Natural killer cell (primary cell): ENCODE measurements around the gene BTN1A1. TPM values are rescaled to one million over a fixed set of nuclear protein-coding genes. Genes with fewer than 3 reads are reported as not detected.

ENCODE experiments used
- ATAC-seq, 3 donors: fragments of 150-1000 bp in 2 of 3; fragments of 200-7000 bp in 1 of 3; cut with Tn5 transposase; 1 replicate in 1 of 3; 2 replicates in 2 of 3; pipeline ENCODE4 v1.10.0; 2021; ENCODE audit warnings: mild to moderate bottlenecking in 2 of 3, moderate library complexity in 2 of 3
- DNase-seq, 2 donors: peaks; one replicate each; pipeline versions ENCODE4 v3.0.0 to v3.0.0-alpha.2; 2013 to 2021; ENCODE audit warnings: mixed read lengths in 1 of 2
- H3K27ac ChIP-seq: one replicate; pipeline ENCODE4 v1.5.1; 2013; ENCODE audit warnings: mild to moderate bottlenecking, low read length
- H3K27me3 ChIP-seq: one replicate; pipeline ENCODE4 v1.6.1; 2013; ENCODE audit warnings: low read length; ENCODE audit not compliant: control insufficient read depth, insufficient read depth
- H3K36me3 ChIP-seq: one replicate; pipeline ENCODE4 v1.6.1; 2013; ENCODE audit warnings: low read length; ENCODE audit not compliant: control insufficient read depth, insufficient read depth
- H3K4me1 ChIP-seq: one replicate; pipeline ENCODE4 v1.6.1; 2013; ENCODE audit warnings: low read length; ENCODE audit not compliant: control insufficient read depth, insufficient read depth
- H3K4me3 ChIP-seq: one replicate; pipeline ENCODE4 v1.5.1; 2013; ENCODE audit warnings: low read length
- H3K9me3 ChIP-seq: one replicate; pipeline ENCODE4 v1.6.1; 2013; ENCODE audit warnings: low read length; ENCODE audit not compliant: control insufficient read depth, insufficient read depth
- H3K27ac Mint-ChIP-seq, 2 donors: one replicate each; pipeline ENCODE4 v1.8.0; 2022; ENCODE audit warnings: mild to moderate bottlenecking in 2 of 2, mixed read lengths in 2 of 2, moderate library complexity in 1 of 2
- H3K27me3 Mint-ChIP-seq, 2 donors: one replicate each; pipeline ENCODE4 v1.8.0; 2022; ENCODE audit warnings: low read depth in 2 of 2, mixed read lengths in 2 of 2
- H3K36me3 Mint-ChIP-seq: one replicate; pipeline ENCODE4 v1.8.0; 2022; ENCODE audit warnings: mixed read lengths
- H3K4me1 Mint-ChIP-seq, 2 donors: one replicate each; pipeline ENCODE4 v1.8.0; 2022; ENCODE audit warnings: mixed read lengths in 2 of 2
- H3K4me3 Mint-ChIP-seq: one replicate; pipeline ENCODE4 v1.8.0; 2022; ENCODE audit warnings: mild to moderate bottlenecking, moderate library complexity, mixed read lengths
- H3K9me3 Mint-ChIP-seq, 2 donors: one replicate each; pipeline ENCODE4 v1.8.0; 2022; ENCODE audit warnings: mixed read lengths in 2 of 2
- WGBS: methylation state at CpG from one replicate; pipeline ENCODE4 v1.1.7; 2013; ENCODE audit warnings: missing lambda C conversion rate; ENCODE audit not compliant: insufficient coverage; 5-methylcytosine and 5-hydroxymethylcytosine counted together
- intact Hi-C: fragments of 100-400 bp; cut with micrococcal nuclease; formaldehyde crosslinking; loops from one replicate; pipeline ENCODE4 v1.14.2; 2022
- total RNA-seq, 4 donors: library from RNA; stranded (reverse); fragments of 120-200 nt in 1 of 4; gene quantifications; one replicate each; pipeline versions ENCODE4 v1.2.3 to v1.2.4, GENCODE V29; 2013 to 2022
- TF ChIP-seq, protein P1 (sequence below): fragments of 200-600 bp; IDR thresholded peaks from one replicate; pipeline ENCODE4 v1.8.0; 2022; ENCODE audit warnings: antibody characterized with exemption

The BTN1A1 gene
- total RNA-seq, 3 donors from 2014 or later (not counting 1 experiment from before 2014, with no cell fraction given) = not detected

DNA sequence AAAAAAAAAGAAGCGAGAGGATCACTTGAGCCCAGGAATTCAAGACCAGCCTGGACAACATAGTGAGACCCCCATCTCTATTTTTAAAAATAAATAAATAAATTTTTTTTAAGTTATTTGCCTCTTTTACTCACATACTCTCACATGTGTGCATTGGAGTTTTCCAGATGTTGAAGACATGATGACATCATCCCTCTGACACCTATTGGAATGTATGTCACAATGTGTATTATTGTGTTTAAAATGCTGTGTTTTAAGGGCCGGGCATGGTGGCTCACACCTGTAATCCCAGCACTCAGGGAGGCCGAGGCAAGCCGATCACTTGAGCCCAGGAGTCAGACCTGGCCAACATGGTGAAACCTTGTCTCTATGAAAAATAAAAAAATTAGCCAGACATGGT lies 17.8 kb upstream of the BTN1A1 start:
- Histone ChIP-seq H3K9me3 (no peaks in the 10 kb centered on the region), H3K27ac (no peak overlapping the region), H3K27me3 (no peaks in the 10 kb centered on the region), H3K4me3 (no peak overlapping the region), H3K36me3 (no peaks in the 10 kb centered on the region), H3K4me1 (peaks cover 7% of the 10 kb centered on the region)
- Mint-ChIP-seq H3K27ac (no peak overlapping the region), H3K9me3 (no peaks in the 10 kb centered on the region), H3K4me3 (no peak overlapping the region), H3K27me3 (no peaks in the 10 kb centered on the region), H3K4me1 (peaks cover 0 to 4% of the 10 kb centered on the region in 2 donors), H3K36me3 (no peaks in the 10 kb centered on the region)
- TF ChIP-seq, protein P1, sequence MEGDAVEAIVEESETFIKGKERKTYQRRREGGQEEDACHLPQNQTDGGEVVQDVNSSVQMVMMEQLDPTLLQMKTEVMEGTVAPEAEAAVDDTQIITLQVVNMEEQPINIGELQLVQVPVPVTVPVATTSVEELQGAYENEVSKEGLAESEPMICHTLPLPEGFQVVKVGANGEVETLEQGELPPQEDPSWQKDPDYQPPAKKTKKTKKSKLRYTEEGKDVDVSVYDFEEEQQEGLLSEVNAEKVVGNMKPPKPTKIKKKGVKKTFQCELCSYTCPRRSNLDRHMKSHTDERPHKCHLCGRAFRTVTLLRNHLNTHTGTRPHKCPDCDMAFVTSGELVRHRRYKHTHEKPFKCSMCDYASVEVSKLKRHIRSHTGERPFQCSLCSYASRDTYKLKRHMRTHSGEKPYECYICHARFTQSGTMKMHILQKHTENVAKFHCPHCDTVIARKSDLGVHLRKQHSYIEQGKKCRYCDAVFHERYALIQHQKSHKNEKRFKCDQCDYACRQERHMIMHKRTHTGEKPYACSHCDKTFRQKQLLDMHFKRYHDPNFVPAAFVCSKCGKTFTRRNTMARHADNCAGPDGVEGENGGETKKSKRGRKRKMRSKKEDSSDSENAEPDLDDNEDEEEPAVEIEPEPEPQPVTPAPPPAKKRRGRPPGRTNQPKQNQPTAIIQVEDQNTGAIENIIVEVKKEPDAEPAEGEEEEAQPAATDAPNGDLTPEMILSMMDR = no peak
- intact Hi-C loops = no loop called here
- ATAC-seq (no peak), DNase-seq (no peak)
- WGBS = 94% methylated on average over 4 of the region's 4 CpGs

DNA sequence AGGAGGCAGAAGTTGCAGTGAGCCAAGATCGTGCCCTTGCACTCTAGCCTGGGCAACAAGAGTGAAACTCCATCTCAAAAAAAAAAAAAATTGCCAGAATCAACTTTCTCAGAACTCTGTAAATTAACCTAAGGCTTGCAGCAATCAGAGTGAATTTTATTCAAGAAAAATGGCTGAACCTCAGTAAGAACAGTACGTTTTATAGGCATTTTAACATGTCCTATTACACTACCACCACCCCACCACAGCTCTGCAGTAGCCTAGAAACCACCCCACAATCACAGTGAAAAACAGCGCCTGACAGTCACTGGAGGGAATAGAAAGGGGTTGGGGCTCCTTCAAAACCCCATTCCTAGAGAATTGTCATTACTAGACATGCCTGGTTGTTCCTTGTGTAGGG lies 16.4 kb upstream of the BTN1A1 start:
- TF ChIP-seq, protein P1 = no peak
- Mint-ChIP-seq H3K27ac (no peak overlapping the region), H3K36me3 (no peaks in the 10 kb centered on the region), H3K9me3 (no peaks in the 10 kb centered on the region), H3K4me1 (peaks cover 0 to 4% of the 10 kb centered on the region in 2 donors), H3K27me3 (no peaks in the 10 kb centered on the region), H3K4me3 (no peak overlapping the region)
- no peak overlapping the region for H3K4me3 ChIP-seq
- H3K27me3 ChIP-seq = no peaks in the 10 kb centered on the region
- no peaks in the 10 kb centered on the region for H3K36me3 ChIP-seq
- 86% methylated on average over 2 of the region's 3 CpGs for WGBS
- intact Hi-C loops = no loop called here
- no peaks in the 10 kb centered on the region for H3K9me3 ChIP-seq
- H3K27ac ChIP-seq = no peak overlapping the region
- DNase-seq (no peak), ATAC-seq (no peak)
- H3K4me1 ChIP-seq = no peaks in the 10 kb centered on the region

DNA sequence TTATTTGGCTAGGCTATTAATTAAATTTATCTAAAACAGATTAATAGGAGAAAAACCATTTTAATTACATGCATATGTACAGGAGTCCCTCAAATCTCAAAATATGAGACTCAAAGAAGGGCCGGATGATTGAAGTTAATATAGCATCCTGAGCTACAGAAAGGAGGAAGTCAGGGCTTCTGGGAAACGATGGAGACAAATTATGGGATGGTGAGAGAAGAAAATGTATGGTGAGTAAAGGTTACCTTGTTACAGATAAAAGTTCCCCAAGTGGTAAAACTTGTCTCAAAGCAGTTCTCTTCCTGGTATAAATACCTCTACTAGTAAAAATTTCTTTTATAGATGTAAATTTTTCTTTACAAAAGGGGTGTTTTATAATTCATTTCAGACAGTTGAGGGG lies 15.9 kb upstream of the BTN1A1 start:
- H3K36me3 ChIP-seq = no peaks in the 10 kb centered on the region
- H3K4me3 ChIP-seq = no peak overlapping the region
- no peaks in the 10 kb centered on the region for H3K4me1 ChIP-seq
- ATAC-seq (no peak), DNase-seq (no peak)
- Mint-ChIP-seq H3K9me3 (no peaks in the 10 kb centered on the region), H3K27ac (no peak overlapping the region), H3K27me3 (no peaks in the 10 kb centered on the region), H3K36me3 (no peaks in the 10 kb centered on the region), H3K4me1 (peaks cover 0 to 4% of the 10 kb centered on the region in 2 donors), H3K4me3 (no peak overlapping the region)
- intact Hi-C loops = no loop called here
- 41% methylated on average over 2 of the region's 2 CpGs for WGBS
- H3K9me3 ChIP-seq = no peaks in the 10 kb centered on the region
- TF ChIP-seq, protein P1 = no peak
- no peaks in the 10 kb centered on the region for H3K27me3 ChIP-seq
- no peak overlapping the region for H3K27ac ChIP-seq

DNA sequence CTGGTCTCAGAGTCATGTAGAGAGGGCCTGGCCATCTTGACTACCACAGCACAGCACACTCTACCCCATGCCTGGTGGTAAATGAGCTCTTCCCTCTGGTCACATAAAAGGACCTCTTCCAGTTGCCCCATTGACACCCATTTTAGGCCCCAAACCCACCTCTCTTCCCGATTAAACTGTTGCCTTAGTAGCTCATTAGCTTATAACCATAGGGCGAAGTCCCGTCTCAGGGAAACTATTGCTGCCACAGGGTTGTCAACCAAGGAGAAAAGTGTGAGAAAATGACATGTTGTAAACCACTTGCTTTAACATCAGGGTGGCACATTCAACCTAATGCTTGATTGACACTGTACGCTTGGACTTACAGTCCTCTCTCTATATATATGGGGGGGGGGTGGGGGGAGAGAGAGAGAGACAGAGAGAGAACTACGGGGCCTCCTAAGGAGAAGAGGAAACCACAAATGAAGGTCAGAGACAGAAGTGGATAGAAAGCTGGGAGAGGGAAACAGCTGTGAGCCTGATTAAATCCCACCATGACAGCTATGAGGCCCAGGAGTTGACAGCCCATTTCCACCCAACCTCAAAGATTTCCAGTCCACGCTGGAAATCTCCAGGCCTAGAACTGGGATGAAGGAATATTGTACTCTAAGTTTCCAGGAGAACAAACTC lies 14.9 kb upstream of the BTN1A1 start:
- ATAC-seq = no peak
- intact Hi-C loops = no loop called here
- no peak overlapping the region for H3K4me3 Mint-ChIP-seq
- no peak overlapping the region for H3K27ac ChIP-seq
- no peaks in the 10 kb centered on the region for H3K27me3 ChIP-seq
- TF ChIP-seq, protein P1 = no peak
- H3K4me1 ChIP-seq = no peaks in the 10 kb centered on the region
- no peak overlapping the region for H3K27ac Mint-ChIP-seq
- H3K27me3 Mint-ChIP-seq = no peaks in the 10 kb centered on the region
- H3K4me3 ChIP-seq = no peak overlapping the region
- no peaks in the 10 kb centered on the region for H3K9me3 Mint-ChIP-seq
- 28% methylated on average over 5 of the region's 6 CpGs for WGBS
- H3K4me1 Mint-ChIP-seq = peaks cover 0 to 4% of the 10 kb centered on the region in 2 donors
- no peaks in the 10 kb centered on the region for H3K36me3 ChIP-seq
- H3K36me3 Mint-ChIP-seq = no peaks in the 10 kb centered on the region
- H3K9me3 ChIP-seq = no peaks in the 10 kb centered on the region
- DNase-seq = no peak
